Neural cell (in vitro differentiated cells): Measurements from ENCODE around the gene SLC9B1. TPM values are rescaled to one million over a fixed set of nuclear protein-coding genes. Genes with fewer than 3 reads are reported as not detected.

Source experiments
- H2AFZ ChIP-seq: fragments of 200-600, 300-800 bp; sonication (generic), shearing (Covaris generic); 2 replicates; pipeline ENCODE4 v1.6.0; 2014; ENCODE audit warnings: low read depth, mild to moderate bottlenecking, antibody characterized with exemption, low read length, moderate library complexity
- H3F3A ChIP-seq: fragments of 200-600 bp; shearing (Covaris generic); 2 replicates; pipeline ENCODE4 v1.6.1; 2016; ENCODE audit warnings: mild to moderate bottlenecking, moderate library complexity, mixed read lengths, antibody characterized with exemption, low read length; ENCODE audit not compliant: insufficient read depth, poor library complexity, severe bottlenecking
- H3K27ac ChIP-seq: fragments of 200-600, 300-800 bp; sonication (generic), shearing (Covaris generic); 2 replicates; pipeline ENCODE4 v1.5.1; 2014; ENCODE audit warnings: mild to moderate bottlenecking, low read length, moderate library complexity
- H3K27me3 ChIP-seq: fragments of 300-800, 200-600 bp; sonication (generic), shearing (Covaris generic); 2 replicates; pipeline ENCODE4 v1.6.0; 2014; ENCODE audit warnings: mild to moderate bottlenecking, low read depth, low read length, moderate library complexity; ENCODE audit not compliant: insufficient read depth
- H3K36me3 ChIP-seq: fragments of 300-800, 200-600 bp; sonication (generic), shearing (Covaris generic); 2 replicates; pipeline ENCODE4 v1.5.1; 2014; ENCODE audit warnings: mild to moderate bottlenecking, antibody characterized with exemption, low read length, moderate library complexity; ENCODE audit not compliant: insufficient read depth
- H3K4me2 ChIP-seq: fragments of 300-800, 200-600 bp; sonication (generic), shearing (Covaris generic); 2 replicates; pipeline ENCODE4 v1.6.0; 2014; ENCODE audit warnings: mild to moderate bottlenecking, low read length
- H3K4me3 ChIP-seq: fragments of 300-800, 200-600 bp; sonication (generic), shearing (Covaris generic); 2 replicates; pipeline ENCODE4 v1.5.1; 2014; ENCODE audit warnings: mild to moderate bottlenecking, low read length, moderate library complexity
- H3K79me2 ChIP-seq: fragments of 200-600 bp; shearing (Covaris generic); replicated peaks from 2 replicates; pipeline ENCODE4 v1.6.0; 2014; ENCODE audit warnings: mild to moderate bottlenecking, low read length, moderate library complexity; ENCODE audit not compliant: insufficient read depth
- H3K9ac ChIP-seq: fragments of 300-800, 200-600 bp; sonication (generic), shearing (Covaris generic); 2 replicates; pipeline ENCODE4 v1.6.1; 2016; ENCODE audit warnings: mild to moderate bottlenecking, low read length, mixed read lengths
- H3K9me2 ChIP-seq: fragments of 200-600 bp; shearing (Covaris generic); 2 replicates; pipeline ENCODE4 v1.6.1; 2016; ENCODE audit warnings: mild to moderate bottlenecking, low read length, mixed read lengths; ENCODE audit not compliant: insufficient read depth
- H3K9me3 ChIP-seq: fragments of 200-600, 300-800 bp; sonication (generic), shearing (Covaris generic); 2 replicates; pipeline ENCODE4 v1.6.1; 2016; ENCODE audit warnings: mild to moderate bottlenecking, mixed run types, low read length, moderate library complexity, mixed read lengths
- H4K20me1 ChIP-seq: fragments of 200-600 bp; shearing (Covaris generic); 2 replicates; pipeline ENCODE4 v1.6.1; 2016; ENCODE audit warnings: mild to moderate bottlenecking, mixed run types; ENCODE audit not compliant: insufficient read depth
- CTCF ChIP-seq: fragments of 450-650 bp; IDR thresholded peaks from 2 replicates; pipeline ENCODE4 v1.5.1; 2014; ENCODE audit warnings: antibody characterized with exemption, mild to moderate bottlenecking, moderate library complexity; ENCODE audit not compliant: poor library complexity, severe bottlenecking
- EP300 ChIP-seq: fragments of 450-650 bp; conservative IDR thresholded peaks from 2 replicates; pipeline ENCODE4 v1.6.1; 2014; ENCODE audit warnings: antibody characterized with exemption, mild to moderate bottlenecking, moderate library complexity; ENCODE audit not compliant: poor library complexity, severe bottlenecking
- EZH2 ChIP-seq: fragments of 200-600, 300-800 bp; shearing (Covaris generic), sonication (generic); IDR thresholded peaks from 2 replicates; pipeline ENCODE4 v1.6.1; 2014; ENCODE audit warnings: antibody characterized with exemption, low read length, borderline replicate concordance, mild to moderate bottlenecking; ENCODE audit not compliant: insufficient read depth, poor library complexity, severe bottlenecking
- MXI1 ChIP-seq: fragments of 450-650 bp; conservative IDR thresholded peaks from 2 replicates; pipeline ENCODE4 v1.6.1; 2014; ENCODE audit warnings: antibody characterized with exemption, mild to moderate bottlenecking; ENCODE audit not compliant: poor library complexity, severe bottlenecking
- POLR2AphosphoS5 ChIP-seq: IDR thresholded peaks from 2 replicates; pipeline ENCODE4 v1.6.1; 2012
- RAD21 ChIP-seq: fragments of 450-650 bp; conservative IDR thresholded peaks from 2 replicates; pipeline ENCODE4 v1.6.1; 2014; ENCODE audit warnings: antibody characterized with exemption, mild to moderate bottlenecking, moderate library complexity
- REST ChIP-seq: IDR thresholded peaks from 2 replicates; pipeline ENCODE4 v1.6.1; 2012; ENCODE audit warnings: borderline replicate concordance
- SMC3 ChIP-seq: fragments of 450-650 bp; conservative IDR thresholded peaks from 2 replicates; pipeline ENCODE4 v1.6.1; 2014; ENCODE audit warnings: antibody characterized with exemption, mild to moderate bottlenecking, moderate library complexity; ENCODE audit not compliant: poor library complexity
- TAF1 ChIP-seq: IDR thresholded peaks from 2 replicates; pipeline ENCODE4 v1.6.1; 2012; ENCODE audit warnings: low read depth
- polyA plus RNA-seq: library from polyadenylated mRNA; depleted of rRNA; stranded (reverse); fragments of >200 nt; gene quantifications from 2 replicates; pipeline ENCODE4 v1.2.3, GENCODE V29; 2014

The SLC9B1 gene
- polyA plus RNA-seq, 1 donor from 2014 or later: not detected

- Histone ChIP-seq H3K27me3 (no peaks in the 10 kb centered on the region), H3K4me3 (no peak overlapping the region), H3K4me2 (no peak overlapping the region), H3K27ac (no peak overlapping the region), H3K9ac (no peak overlapping the region), H3K9me2 (no peaks in the 10 kb centered on the region), H3K79me2 (no peaks in the 10 kb centered on the region), H3K36me3 (peaks cover 7% of the 10 kb centered on the region), H3K9me3 (no peaks in the 10 kb centered on the region), H4K20me1 (no peaks in the 10 kb centered on the region), H2AFZ (no peak overlapping the region), H3F3A (no peaks in the 10 kb centered on the region)
- TF ChIP-seq RAD21 (no peak), TAF1 (no peak), MXI1 (no peak), EZH2 (no peak), EP300 (no peak), POLR2AphosphoS5 (no peak), SMC3 (no peak), CTCF (no peak), REST (no peak)
Observed at GRCh38 chr4:103026868-103027267, 7.4 kb upstream of the SLC9B1 start.

- no peaks in the 10 kb centered on the region for H3K9me2 ChIP-seq
- H3K27ac ChIP-seq: no peak overlapping the region
- H3F3A ChIP-seq: no peaks in the 10 kb centered on the region
- H3K9ac ChIP-seq: no peak overlapping the region
- H3K79me2 ChIP-seq: no peaks in the 10 kb centered on the region
- no peak overlapping the region for H3K4me2 ChIP-seq
- H3K36me3 ChIP-seq: peaks cover 7% of the 10 kb centered on the region
- no peaks in the 10 kb centered on the region for H3K27me3 ChIP-seq
- no peak overlapping the region for H2AFZ ChIP-seq
- no peaks in the 10 kb centered on the region for H3K9me3 ChIP-seq
- no peak for TF ChIP-seq CTCF
- TF ChIP-seq MXI1: no peak
- TF ChIP-seq SMC3: no peak
- no peak for TF ChIP-seq POLR2AphosphoS5
- no peak for TF ChIP-seq RAD21
- TF ChIP-seq EP300: no peak
- no peak for TF ChIP-seq REST
- no peak for TF ChIP-seq EZH2
- TF ChIP-seq TAF1: no peak
- no peaks in the 10 kb centered on the region for H4K20me1 ChIP-seq
- no peak overlapping the region for H3K4me3 ChIP-seq
Observed at GRCh38 chr4:103024996-103025395, 5.5 kb upstream of the SLC9B1 start.
